GM12878 (cell line): ENCODE measurements around the gene RALGDS. TPM values are rescaled to one million over a fixed set of nuclear protein-coding genes. Genes with fewer than 3 reads are reported as not detected.
"Not testable (repeated sequence)": the region's sequence is repeated elsewhere in the genome, so short reads cannot be mapped to it uniquely, and the experiment has no call there.

Experiments used
- ATAC-seq: fragments of 200-7000 bp; cut with Tn5 transposase; 3 replicates; pipeline ENCODE4 v1.9.1; 2020; ENCODE audit warnings: mild to moderate bottlenecking, moderate library complexity
- BruUV-seq: library from RNA; stranded (reverse); fragments of 400-500 nt; replicated peaks from 2 replicates; lab custom pipeline; 2021; lab: Mats Ljungman, UMichigan
- CTCF ChIA-PET: fragments of 300-600 bp; sonication (Branson Sonifier 250); formaldehyde crosslinking; extraction: SDS; loops from one replicate; lab custom pipeline; 2021; ENCODE audit warnings: inconsistent platforms; lab: Yijun Ruan, JAX
- POLR2A ChIA-PET: fragments of 350-600 bp; formaldehyde crosslinking; extraction: SDS; loops from one replicate; lab custom pipeline; 2021; ENCODE audit warnings: inconsistent platforms; lab: Charles Lee
- RAD21 ChIA-PET: fragments of 300-600 bp; sonication (Branson Sonifier 250); formaldehyde crosslinking; loops from one replicate; lab custom pipeline; 2023; ENCODE audit warnings: antibody characterized with exemption; ENCODE audit not compliant: unreplicated experiment; lab: Charles Lee
- SMC1A ChIA-PET: fragments of 300-600 bp; sonication (Branson Sonifier 250); formaldehyde crosslinking; loops from one replicate; lab custom pipeline; 2023; ENCODE audit not compliant: unreplicated experiment, uncharacterized antibody; lab: Charles Lee
- DNase-seq: peaks from one replicate; pipeline ENCODE4 v3.0.0-alpha.2; 2011; ENCODE audit warnings: low read depth, low spot score
- FAIRE-seq: peaks from 3 replicates; lab custom pipeline; 2011; peaks lifted over from hg19 to GRCh38; lab: Jason Lieb, UNC
- H2AFZ ChIP-seq: 2 replicates; pipeline ENCODE4 v1.6.0; 2011; ENCODE audit warnings: low read depth, low read length, control low read depth; ENCODE audit not compliant: control insufficient read depth
- H3K27ac ChIP-seq: 2 replicates; pipeline ENCODE4 v1.5.1; 2011; ENCODE audit warnings: control low read depth; ENCODE audit not compliant: control insufficient read depth, insufficient read depth
- H3K27me3 ChIP-seq, 2 experiments: replicated peaks in 1 of 2; 2 replicates each; pipeline versions ENCODE4 v1.6.0 to v1.6.1; 2011; ENCODE audit warnings: low read length in 1 of 2; ENCODE audit not compliant: control insufficient read depth in 2 of 2, insufficient read depth in 2 of 2
- H3K36me3 ChIP-seq, 2 experiments: 2 replicates each; pipeline ENCODE4 v1.5.1; 2011; ENCODE audit warnings: low read length in 1 of 2; ENCODE audit not compliant: control insufficient read depth in 2 of 2, insufficient read depth in 2 of 2
- H3K4me1 ChIP-seq: 2 replicates; pipeline ENCODE4 v1.6.1; 2011; ENCODE audit warnings: mild to moderate bottlenecking, low read length, moderate library complexity, mixed read lengths; ENCODE audit not compliant: control insufficient read depth, insufficient read depth
- H3K4me2 ChIP-seq: 2 replicates; pipeline ENCODE4 v1.6.0; 2011; ENCODE audit warnings: control low read depth; ENCODE audit not compliant: control insufficient read depth, insufficient read depth
- H3K4me3 ChIP-seq: fragments of 200-600 bp; sonication (generic); 2 replicates; pipeline ENCODE4 v1.5.1; 2016
- H3K79me2 ChIP-seq: 2 replicates; pipeline ENCODE4 v1.6.0; 2011; ENCODE audit warnings: low read length; ENCODE audit not compliant: control insufficient read depth, insufficient read depth
- H3K9ac ChIP-seq: 2 replicates; pipeline ENCODE4 v1.8.0; 2011; ENCODE audit warnings: low read length, control low read depth, mixed read lengths; ENCODE audit not compliant: control insufficient read depth, insufficient read depth
- H3K9me3 ChIP-seq: replicated peaks from 3 replicates; pipeline ENCODE4 v1.5.1; 2011; ENCODE audit warnings: mild to moderate bottlenecking, low read length; ENCODE audit not compliant: control insufficient read depth, insufficient read depth
- H4K20me1 ChIP-seq: 2 replicates; pipeline ENCODE4 v1.6.0; 2011; ENCODE audit not compliant: control insufficient read depth, insufficient read depth
- CTCF ChIP-seq, 3 experiments: IDR thresholded peaks in 2 of 3; conservative IDR thresholded peaks in 1 of 3; 2 replicates each; pipeline ENCODE4 v1.5.1; 2011; ENCODE audit warnings: low read depth in 3 of 3, low read length in 3 of 3, mild to moderate bottlenecking in 3 of 3, control low read depth in 2 of 3, moderate library complexity in 2 of 3, inconsistent platforms in 1 of 3, mixed read lengths in 1 of 3; ENCODE audit not compliant: control insufficient read depth in 2 of 3, insufficient read depth in 1 of 3; ENCODE audit errors: extremely low read depth in 1 of 3
- RAD21 ChIP-seq: IDR thresholded peaks from 2 replicates; pipeline ENCODE4 v1.6.1; 2011; ENCODE audit warnings: mild to moderate bottlenecking, low read depth, low read length, moderate library complexity; ENCODE audit not compliant: insufficient read depth
- WGBS: methylation state at CpG from one replicate; pipeline ENCODE4 v1.1.6; 2016; ENCODE audit warnings: low lambda C conversion rate; ENCODE audit not compliant: insufficient replicate concordance, insufficient coverage; ENCODE audit errors: missing lambda C conversion rate; 5-methylcytosine and 5-hydroxymethylcytosine counted together
- in situ Hi-C: fragments of 300-500 bp; cut with MboI; formaldehyde crosslinking; loops from 9 replicates; pipeline ENCODE4 v1.14.3; 2018; ENCODE audit warnings: mixed read lengths
- intact Hi-C: fragments of 100-400 bp; cut with micrococcal nuclease; formaldehyde crosslinking; loops from one replicate; pipeline ENCODE4 v1.14.2; 2022; ENCODE audit not compliant: unreplicated experiment
- polyA plus RNA-seq, 11 experiments: library from polyadenylated mRNA; depleted of rRNA in 4 of 11; unstranded in 6 of 11; stranded (reverse) in 5 of 11; fragments of >200 nt; fragmentation: Nextera tagmentation in 4 of 11; fragmentation: Illumina TruSeq in 1 of 11; extraction: Ambion mirVana in 4 of 11; extraction: Trizol in 1 of 11; gene quantifications; 1 replicate in 1 of 11; 2 replicates in 10 of 11; pipeline versions ENCODE4 v1.2.1 to v1.2.3, GENCODE V29; 2011 to 2016; ENCODE audit warnings: inconsistent platforms in 2 of 11, missing spikeins in 2 of 11, low read depth in 1 of 11
- total RNA-seq, 4 experiments: library from RNA; depleted of rRNA in 3 of 4; stranded (reverse); fragments of >200 nt in 3 of 4; fragmentation: Illumina TruSeq in 1 of 4; extraction: Trizol in 1 of 4; gene quantifications; 2 replicates each; pipeline versions ENCODE4 v1.2.1 to v1.2.3, GENCODE V29; 2013 to 2021

RALGDS gene
- total and polyA plus RNA-seq, 10 of the 15 experiments (the other 5 are each of a cell fraction or from before 2014, with no cell fraction given): 1.3 to 48.6 (median 21.2) TPM

GRCh38 chr9:133080786-133081779, 40.0 kb downstream of the RALGDS start:
- DNase-seq, H3K4me3 ChIP-seq, intact Hi-C loops, in situ Hi-C loops, RAD21 ChIA-PET, SMC1A ChIA-PET, H4K20me1 ChIP-seq, H2AFZ ChIP-seq, ATAC-seq, H3K9ac ChIP-seq, FAIRE-seq, CTCF ChIA-PET, H3K27me3 ChIP-seq, H3K9me3 ChIP-seq, H3K4me2 ChIP-seq, BruUV-seq, H3K36me3 ChIP-seq, H3K79me2 ChIP-seq, POLR2A ChIA-PET, H3K27ac ChIP-seq, H3K4me1 ChIP-seq: not testable (repeated sequence)
- 72% methylated on average over 8 of the region's 18 CpGs for WGBS
- TF ChIP-seq RAD21 (0 out of 2 replicates have a peak, but pooled peaks have one; percentile 4), CTCF (IDR thresholded peaks at IDR 0.05 in 2 of 3, conservative IDR thresholded peaks at IDR 0.05 in 1 of 3; ENCODE audit: control insufficient read depth in 2 of 3, extremely low read depth in 1 of 3, insufficient read depth in 1 of 3, low read depth in 3 of 3, low read length in 3 of 3) (0 out of 6 replicates have a peak, but pooled peaks of 1 of the 3 experiments have one; percentile 12)
